NCI-H2029 treated with DMSO at 0.1 percent for 48 hours (cell line): Measurements from ENCODE around the gene TULP4.
"Not testable (repeated sequence)": the region's sequence is repeated elsewhere in the genome, so short reads cannot be mapped to it uniquely, and the experiment has no call there.

ENCODE experiments used
- DNase-seq: peaks from one replicate; lab custom pipeline; 2025; lab: John Stamatoyannopoulos, UW

The TULP4 gene

GRCh38 chr6:158391276-158391675, 79.0 kb downstream of the TULP4 start:
- no peak for DNase-seq

- DNase-seq: not testable (repeated sequence)
These were observed 79.7 kb downstream of the TULP4 start for GRCh38 chr6:158391977-158392376.

GRCh38 chr6:158396136-158396535, 83.9 kb downstream of the TULP4 start:
- no peak for DNase-seq

GRCh38 chr6:158397578-158397977, 85.3 kb downstream of the TULP4 start:
- DNase-seq: no peak

GRCh38 chr6:158398252-158399024, 86.2 kb downstream of the TULP4 start:
- DNase-seq: no peak

GRCh38 chr6:158399040-158399700, 86.9 kb downstream of the TULP4 start:
- DNase-seq: peak; percentile 33

GRCh38 chr6:158402184-158402583, 89.9 kb downstream of the TULP4 start:
- no peak for DNase-seq

- not testable (repeated sequence) for DNase-seq
These were observed 93.1 kb downstream of the TULP4 start for GRCh38 chr6:158405321-158405831.

- peak; percentile 20 for DNase-seq
These were observed 93.7 kb downstream of the TULP4 start for GRCh38 chr6:158405933-158406332.

- DNase-seq: no peak
These were observed 94.5 kb downstream of the TULP4 start for GRCh38 chr6:158406736-158407135.

- no peak for DNase-seq
These were observed 95.7 kb downstream of the TULP4 start for GRCh38 chr6:158408013-158408412.

- no peak for DNase-seq
These were observed 96.4 kb downstream of the TULP4 start for GRCh38 chr6:158408552-158409130.

GRCh38 chr6:158409451-158409850, 97.2 kb downstream of the TULP4 start:
- DNase-seq: no peak

- DNase-seq: peak; percentile 13
These were observed 98.5 kb downstream of the TULP4 start for GRCh38 chr6:158410784-158411183.

- no peak for DNase-seq
These were observed 99.7 kb downstream of the TULP4 start for GRCh38 chr6:158411998-158412397.

GRCh38 chr6:158413028-158413427, 100.8 kb downstream of the TULP4 start:
- no peak for DNase-seq

GRCh38 chr6:158413814-158414565, 101.7 kb downstream of the TULP4 start:
- no peak for DNase-seq

- no peak for DNase-seq
These were observed 102.6 kb downstream of the TULP4 start for GRCh38 chr6:158414851-158415262.

GRCh38 chr6:158415666-158416065, 103.4 kb downstream of the TULP4 start:
- DNase-seq: no peak

GRCh38 chr6:158416883-158417759, 104.9 kb downstream of the TULP4 start:
- DNase-seq: no peak

GRCh38 chr6:158417760-158418098, 105.5 kb downstream of the TULP4 start:
- DNase-seq: no peak
